Neural progenitor cell (in vitro differentiated cells): ENCODE data around the gene ZNF385A. TPM values are rescaled to one million over a fixed set of nuclear protein-coding genes. Genes with fewer than 3 reads are reported as not detected.
A peak's percentile ranks its signal among the peaks of the same experiment; 100 is the strongest.

Experiments
- DNase-seq: peaks from one replicate; pipeline ENCODE4 v3.0.0-alpha.2; 2016; ENCODE audit warnings: low spot score
- H2AFZ ChIP-seq: fragments of 200-600 bp; sonication (generic); replicated peaks from 2 replicates; pipeline ENCODE4 v1.6.1; 2016; ENCODE audit warnings: antibody characterized with exemption
- H3F3A ChIP-seq: fragments of 200-600 bp; sonication (generic); 2 replicates; pipeline ENCODE4 v1.6.1; 2016; ENCODE audit warnings: antibody characterized with exemption, low read depth
- H3K27ac ChIP-seq: fragments of 200-600 bp; sonication (generic); 2 replicates; pipeline ENCODE4 v1.5.1; 2016; ENCODE audit warnings: mild to moderate bottlenecking
- H3K27me3 ChIP-seq: fragments of 200-600 bp; sonication (generic); 2 replicates; pipeline ENCODE4 v1.6.1; 2016; ENCODE audit warnings: mild to moderate bottlenecking, moderate library complexity
- H3K36me3 ChIP-seq: fragments of 200-600 bp; sonication (generic); 2 replicates; pipeline ENCODE4 v1.5.1; 2016
- H3K4me1 ChIP-seq: fragments of 200-600 bp; sonication (generic); 2 replicates; pipeline ENCODE4 v1.6.1; 2016; ENCODE audit warnings: mixed run types
- H3K4me2 ChIP-seq: fragments of 200-600 bp; sonication (generic); 2 replicates; pipeline ENCODE4 v1.6.1; 2016
- H3K4me3 ChIP-seq: fragments of 200-600 bp; sonication (generic); 2 replicates; pipeline ENCODE4 v1.5.1; 2016
- H3K79me2 ChIP-seq: fragments of 200-600 bp; sonication (generic); 2 replicates; pipeline ENCODE4 v1.6.1; 2016; ENCODE audit warnings: low read depth
- H3K9ac ChIP-seq: fragments of 200-600 bp; sonication (generic); 2 replicates; pipeline ENCODE4 v1.6.1; 2016
- H3K9me3 ChIP-seq: fragments of 200-600 bp; sonication (generic); 2 replicates; pipeline ENCODE4 v1.5.1; 2016; ENCODE audit warnings: low read depth
- H4K20me1 ChIP-seq: fragments of 200-600 bp; sonication (generic); 2 replicates; pipeline ENCODE4 v1.6.1; 2016; ENCODE audit warnings: low read depth
- H3K27ac Mint-ChIP-seq: 3 replicates; pipeline ENCODE4 v1.8.0; 2021; ENCODE audit warnings: mixed read lengths
- H3K27me3 Mint-ChIP-seq: 2 replicates; pipeline ENCODE4 v1.8.0; 2022; ENCODE audit warnings: low read depth, mild to moderate bottlenecking, inconsistent platforms, moderate library complexity, mixed read lengths; ENCODE audit not compliant: insufficient read depth
- H3K36me3 Mint-ChIP-seq: 3 replicates; pipeline ENCODE4 v1.8.0; 2021; ENCODE audit warnings: mixed read lengths
- H3K4me1 Mint-ChIP-seq: 3 replicates; pipeline ENCODE4 v1.8.0; 2021; ENCODE audit warnings: mixed read lengths
- H3K4me3 Mint-ChIP-seq: 3 replicates; pipeline ENCODE4 v1.8.0; 2021; ENCODE audit warnings: mild to moderate bottlenecking, moderate library complexity, mixed read lengths
- H3K9me3 Mint-ChIP-seq: 3 replicates; pipeline ENCODE4 v1.8.0; 2020; ENCODE audit warnings: mixed read lengths
- CTCF ChIP-seq: fragments of 200-600 bp; sonication (generic); IDR thresholded peaks from 2 replicates; pipeline ENCODE4 v1.5.1; 2017; ENCODE audit warnings: antibody characterized with exemption, mild to moderate bottlenecking
- EZH2 ChIP-seq: fragments of 200-600 bp; sonication (generic); IDR thresholded peaks from 2 replicates; pipeline ENCODE4 v1.6.1; 2017; ENCODE audit warnings: antibody characterized with exemption, mild to moderate bottlenecking, moderate library complexity
- EZH2phosphoT487 ChIP-seq: fragments of 200-600 bp; sonication (generic); IDR thresholded peaks from 2 replicates; pipeline ENCODE4 v1.6.1; 2017; ENCODE audit warnings: antibody characterized with exemption
- total RNA-seq: library from RNA; depleted of rRNA; stranded (reverse); fragments of >200 nt; gene quantifications from 2 replicates; pipeline ENCODE4 v1.2.3, GENCODE V29; 2015; ENCODE audit warnings: low replicate concordance

The ZNF385A gene
- total RNA-seq, 1 donor from 2014 or later = 6.2 TPM

- Histone ChIP-seq H3K36me3 (no peaks in the 10 kb centered on the region), H3K4me2 (no peak overlapping the region), H2AFZ (no peak overlapping the region), H3K27me3 (no peaks in the 10 kb centered on the region), H4K20me1 (peaks cover 18% of the 10 kb centered on the region), H3K79me2 (no peaks in the 10 kb centered on the region), H3K9me3 (no peaks in the 10 kb centered on the region), H3F3A (peaks cover 2% of the 10 kb centered on the region), H3K9ac (no peak overlapping the region), H3K27ac (no peak overlapping the region), H3K4me1 (no peaks in the 10 kb centered on the region), H3K4me3 (no peak overlapping the region)
- H3K4me1 Mint-ChIP-seq = peaks cover 4% of the 10 kb centered on the region
- peaks cover 8% of the 10 kb centered on the region for H3K27me3 Mint-ChIP-seq
- peaks cover 36% of the 10 kb centered on the region for H3K36me3 Mint-ChIP-seq
- no peak overlapping the region for H3K27ac Mint-ChIP-seq
- no peak overlapping the region for H3K4me3 Mint-ChIP-seq
- TF ChIP-seq EZH2phosphoT487 (no peak), CTCF (no peak), EZH2 (no peak)
- no peak for DNase-seq
- H3K9me3 Mint-ChIP-seq = no peaks in the 10 kb centered on the region
Observed at GRCh38 chr12:54407183-54407905, 22.8 kb upstream of the ZNF385A start.

- H2AFZ ChIP-seq = no peak overlapping the region
- H3K27ac ChIP-seq = no peak overlapping the region
- H3F3A ChIP-seq = peaks cover 2% of the 10 kb centered on the region
- H3K36me3 Mint-ChIP-seq = peaks cover 39% of the 10 kb centered on the region
- H3K36me3 ChIP-seq = no peaks in the 10 kb centered on the region
- H4K20me1 ChIP-seq = peaks cover 4% of the 10 kb centered on the region
- H3K4me1 Mint-ChIP-seq = peaks cover 4% of the 10 kb centered on the region
- no peaks in the 10 kb centered on the region for H3K9me3 ChIP-seq
- H3K27me3 Mint-ChIP-seq = peaks cover 10% of the 10 kb centered on the region
- no peak for DNase-seq
- H3K4me2 ChIP-seq = no peak overlapping the region
- no peaks in the 10 kb centered on the region for H3K4me1 ChIP-seq
- H3K27ac Mint-ChIP-seq = no peak overlapping the region
- H3K79me2 ChIP-seq = no peaks in the 10 kb centered on the region
- H3K9ac ChIP-seq = no peak overlapping the region
- H3K4me3 Mint-ChIP-seq = peak overlapping the region; percentile 24
- H3K27me3 ChIP-seq = no peaks in the 10 kb centered on the region
- no peaks in the 10 kb centered on the region for H3K9me3 Mint-ChIP-seq
- TF ChIP-seq CTCF (no peak), EZH2phosphoT487 (no peak), EZH2 (no peak)
- H3K4me3 ChIP-seq = no peak overlapping the region
Observed at GRCh38 chr12:54405573-54405972, 21.0 kb upstream of the ZNF385A start.

GRCh38 chr12:54405106-54405505, 20.6 kb upstream of the ZNF385A start:
- Histone ChIP-seq H3K9ac (no peak overlapping the region), H3K4me1 (no peaks in the 10 kb centered on the region), H3K79me2 (no peaks in the 10 kb centered on the region), H3K27me3 (no peaks in the 10 kb centered on the region), H3K4me3 (no peak overlapping the region), H4K20me1 (peaks cover 4% of the 10 kb centered on the region), H3K27ac (no peak overlapping the region), H3K9me3 (no peaks in the 10 kb centered on the region), H2AFZ (no peak overlapping the region), H3K4me2 (no peak overlapping the region), H3K36me3 (no peaks in the 10 kb centered on the region), H3F3A (peaks cover 5% of the 10 kb centered on the region)
- no peak overlapping the region for H3K27ac Mint-ChIP-seq
- H3K4me3 Mint-ChIP-seq = peak overlapping the region; percentile 24
- H3K9me3 Mint-ChIP-seq = no peaks in the 10 kb centered on the region
- H3K4me1 Mint-ChIP-seq = peaks cover 4% of the 10 kb centered on the region
- H3K27me3 Mint-ChIP-seq = peaks cover 10% of the 10 kb centered on the region
- no peak for TF ChIP-seq EZH2
- no peak for TF ChIP-seq EZH2phosphoT487
- no peak for TF ChIP-seq CTCF
- peaks cover 42% of the 10 kb centered on the region for H3K36me3 Mint-ChIP-seq
- no peak for DNase-seq
